Measurements from ENCODE around the gene CPHXL.

Gene CPHXL

DNA sequence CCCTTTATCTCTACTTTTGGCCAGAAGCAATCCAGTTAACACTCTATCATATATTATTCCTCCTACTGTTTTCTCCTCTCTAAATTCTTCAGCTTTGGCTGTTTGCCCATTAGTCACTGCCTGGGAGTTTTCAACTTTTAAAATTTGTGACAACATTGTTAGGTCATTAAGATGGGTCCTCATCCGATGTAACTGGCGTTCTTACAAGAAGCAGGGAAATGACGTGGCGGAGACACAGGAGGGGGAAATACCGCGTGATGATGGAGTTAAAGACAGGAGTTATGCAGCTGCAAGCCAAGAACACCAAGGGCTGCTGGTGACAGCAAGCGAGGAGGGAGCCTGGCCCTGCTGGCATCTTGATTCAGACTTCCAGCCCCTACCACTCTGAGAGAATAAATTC lies 34.8 kb upstream of the CPHXL start:
- H3K4me1 ChIP-seq (ENCODE audit: insufficient read depth, low read length, severe bottlenecking) = peaks cover 37% of the 10 kb centered on the region
- no peaks in the 10 kb centered on the region for H3K9me2 ChIP-seq (ENCODE audit: low read depth, low read length)
- H3K9ac ChIP-seq (ENCODE audit: low read length) = peak overlapping the region; percentile 39
- peak overlapping the region; percentile 91 for H3K27ac ChIP-seq (ENCODE audit: low read depth, low read length, poor library complexity, severe bottlenecking)
- H2AFZ ChIP-seq (ENCODE audit: low read length) = peak overlapping the region; percentile 37
- H3F3A ChIP-seq (ENCODE audit: insufficient read depth, low read length) = no peaks in the 10 kb centered on the region; the same call in 1 of the 2 replicates
- H4K20me1 ChIP-seq (ENCODE audit: insufficient read depth, low read length) = no peaks in the 10 kb centered on the region
- H3K9me3 ChIP-seq (ENCODE audit: low read length) = no peaks in the 10 kb centered on the region
- peak overlapping the region; percentile 49 for H3K4me2 ChIP-seq (ENCODE audit: low read length)
- no peaks in the 10 kb centered on the region for H3K27me3 ChIP-seq (ENCODE audit: insufficient read depth, low read length)
- no peaks in the 10 kb centered on the region for H3K36me3 ChIP-seq (ENCODE audit: insufficient read depth, low read length)
- H3K4me3 ChIP-seq (ENCODE audit: low read depth, low read length, poor library complexity, severe bottlenecking) = peak overlapping the region; percentile 40
- no peaks in the 10 kb centered on the region for H3K79me2 ChIP-seq (ENCODE audit: insufficient read depth, low read length)
- TF ChIP-seq, protein P1, sequence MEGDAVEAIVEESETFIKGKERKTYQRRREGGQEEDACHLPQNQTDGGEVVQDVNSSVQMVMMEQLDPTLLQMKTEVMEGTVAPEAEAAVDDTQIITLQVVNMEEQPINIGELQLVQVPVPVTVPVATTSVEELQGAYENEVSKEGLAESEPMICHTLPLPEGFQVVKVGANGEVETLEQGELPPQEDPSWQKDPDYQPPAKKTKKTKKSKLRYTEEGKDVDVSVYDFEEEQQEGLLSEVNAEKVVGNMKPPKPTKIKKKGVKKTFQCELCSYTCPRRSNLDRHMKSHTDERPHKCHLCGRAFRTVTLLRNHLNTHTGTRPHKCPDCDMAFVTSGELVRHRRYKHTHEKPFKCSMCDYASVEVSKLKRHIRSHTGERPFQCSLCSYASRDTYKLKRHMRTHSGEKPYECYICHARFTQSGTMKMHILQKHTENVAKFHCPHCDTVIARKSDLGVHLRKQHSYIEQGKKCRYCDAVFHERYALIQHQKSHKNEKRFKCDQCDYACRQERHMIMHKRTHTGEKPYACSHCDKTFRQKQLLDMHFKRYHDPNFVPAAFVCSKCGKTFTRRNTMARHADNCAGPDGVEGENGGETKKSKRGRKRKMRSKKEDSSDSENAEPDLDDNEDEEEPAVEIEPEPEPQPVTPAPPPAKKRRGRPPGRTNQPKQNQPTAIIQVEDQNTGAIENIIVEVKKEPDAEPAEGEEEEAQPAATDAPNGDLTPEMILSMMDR (IDR thresholded peaks at IDR 0.05; ENCODE audit: low read length) = no peak
- no peak for TF ChIP-seq EZH2 (IDR thresholded peaks at IDR 0.05; ENCODE audit: borderline replicate concordance, low read length)

DNA sequence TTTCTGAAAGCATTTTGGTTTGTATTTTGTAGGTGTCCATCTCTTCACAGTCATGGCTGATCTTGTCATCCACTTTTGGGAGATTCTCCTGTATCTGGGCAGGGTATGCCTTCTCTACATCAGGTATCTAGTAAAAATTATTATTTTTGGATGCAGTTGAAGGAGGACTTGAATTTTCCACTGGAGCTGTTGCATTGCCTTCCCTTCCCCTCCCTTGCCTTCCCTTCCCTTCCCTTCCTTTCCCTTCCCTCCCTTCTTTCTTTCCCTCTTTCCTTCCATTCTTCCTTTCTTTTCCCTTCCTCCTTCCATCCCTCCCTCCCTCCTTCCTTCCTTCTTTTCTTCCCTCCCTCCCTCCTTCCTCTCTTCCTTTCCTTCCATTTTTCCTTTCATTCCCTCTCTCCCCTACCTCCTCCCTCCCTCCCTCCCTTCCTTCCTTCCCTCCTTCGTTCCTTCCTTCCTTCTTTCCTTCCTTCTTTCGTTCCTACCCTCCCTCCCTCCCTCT lies 33.8 kb upstream of the CPHXL start:
- Histone ChIP-seq H2AFZ (ENCODE audit: low read length) (no peak overlapping the region), H3K9ac (ENCODE audit: low read length) (no peak overlapping the region), H3K9me2 (ENCODE audit: low read depth, low read length) (no peaks in the 10 kb centered on the region), H3K4me2 (ENCODE audit: low read length) (no peak overlapping the region), H3K36me3 (ENCODE audit: insufficient read depth, low read length) (no peaks in the 10 kb centered on the region), H3F3A (ENCODE audit: insufficient read depth, low read length) (no peaks in the 10 kb centered on the region; the same call in 1 of the 2 replicates), H3K27me3 (ENCODE audit: insufficient read depth, low read length) (no peaks in the 10 kb centered on the region), H3K79me2 (ENCODE audit: insufficient read depth, low read length) (no peaks in the 10 kb centered on the region), H3K27ac (ENCODE audit: low read depth, low read length, poor library complexity, severe bottlenecking) (no peak overlapping the region), H3K4me3 (ENCODE audit: low read depth, low read length, poor library complexity, severe bottlenecking) (no peak overlapping the region), H3K4me1 (ENCODE audit: insufficient read depth, low read length, severe bottlenecking) (peaks cover 37% of the 10 kb centered on the region), H3K9me3 (ENCODE audit: low read length) (no peaks in the 10 kb centered on the region), H4K20me1 (ENCODE audit: insufficient read depth, low read length) (no peaks in the 10 kb centered on the region)
- TF ChIP-seq EZH2 (IDR thresholded peaks at IDR 0.05; ENCODE audit: borderline replicate concordance, low read length) = no peak
- TF ChIP-seq, protein P1 (IDR thresholded peaks at IDR 0.05; ENCODE audit: low read length) = no peak

DNA sequence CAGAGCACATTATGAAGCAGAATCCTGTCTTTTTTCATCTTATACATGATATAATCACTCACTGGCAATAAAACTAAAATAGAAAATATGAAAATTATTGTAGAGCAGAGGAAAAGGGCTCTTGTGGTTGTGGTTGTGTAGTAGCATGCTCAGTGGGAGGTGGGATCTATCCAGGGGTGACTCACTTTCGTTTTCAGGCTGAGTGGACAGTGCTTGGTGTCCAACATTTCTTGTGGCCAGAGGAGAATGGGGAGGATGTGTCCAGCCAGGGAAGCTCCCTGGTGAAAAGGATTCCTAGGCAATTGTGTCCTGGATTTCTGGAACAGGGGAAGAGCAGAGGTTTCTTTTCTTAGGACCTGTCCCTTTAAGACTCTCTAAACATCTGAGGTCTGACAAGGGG lies 31.9 kb upstream of the CPHXL start:
- Histone ChIP-seq H3K9me3 (ENCODE audit: low read length) (no peaks in the 10 kb centered on the region), H3K27me3 (ENCODE audit: insufficient read depth, low read length) (no peaks in the 10 kb centered on the region), H3K9me2 (ENCODE audit: low read depth, low read length) (no peaks in the 10 kb centered on the region), H3K27ac (ENCODE audit: low read depth, low read length, poor library complexity, severe bottlenecking) (no peak overlapping the region), H2AFZ (ENCODE audit: low read length) (no peak overlapping the region; the same call in 1 of the 2 replicates), H4K20me1 (ENCODE audit: insufficient read depth, low read length) (no peaks in the 10 kb centered on the region), H3K4me2 (ENCODE audit: low read length) (no peak overlapping the region), H3F3A (ENCODE audit: insufficient read depth, low read length) (no peaks in the 10 kb centered on the region), H3K4me3 (ENCODE audit: low read depth, low read length, poor library complexity, severe bottlenecking) (no peak overlapping the region), H3K79me2 (ENCODE audit: insufficient read depth, low read length) (no peaks in the 10 kb centered on the region), H3K36me3 (ENCODE audit: insufficient read depth, low read length) (no peaks in the 10 kb centered on the region), H3K4me1 (ENCODE audit: insufficient read depth, low read length, severe bottlenecking) (peaks cover 28% of the 10 kb centered on the region), H3K9ac (ENCODE audit: low read length) (no peak overlapping the region)
- TF ChIP-seq, protein P1 (IDR thresholded peaks at IDR 0.05; ENCODE audit: low read length) = no peak
- TF ChIP-seq EZH2 (IDR thresholded peaks at IDR 0.05; ENCODE audit: borderline replicate concordance, low read length) = no peak

All from OCI-LY1 (cell line).